Activated naive CD4-positive, alpha-beta T cell treated with anti-CD3 and anti-CD28 coated beads for 36 hours (primary cell): ENCODE data around the gene MRTFA. TPM values are rescaled to one million over a fixed set of nuclear protein-coding genes. Genes with fewer than 3 reads are reported as not detected.

Source experiments
- CTCF ChIA-PET: fragments of 350-600 bp; sonication (Branson Sonifier 250); formaldehyde crosslinking; loops from one replicate; lab custom pipeline; 2021; ENCODE audit warnings: antibody characterized with exemption; lab: Charles Lee
- DNase-seq: peaks from one replicate; pipeline ENCODE4 v3.0.0-alpha.2; 2020
- H3K27ac Mint-ChIP-seq: one replicate; pipeline ENCODE4 v1.8.0; 2021; ENCODE audit warnings: mild to moderate bottlenecking, mixed read lengths
- H3K27me3 Mint-ChIP-seq: one replicate; pipeline ENCODE4 v1.8.0; 2021; ENCODE audit warnings: low read depth, mixed read lengths
- H3K36me3 Mint-ChIP-seq: one replicate; pipeline ENCODE4 v1.8.0; 2021; ENCODE audit warnings: low read depth, mixed read lengths
- H3K4me1 Mint-ChIP-seq: one replicate; pipeline ENCODE4 v1.8.0; 2021; ENCODE audit warnings: low read depth, mixed read lengths
- H3K4me3 Mint-ChIP-seq: one replicate; pipeline ENCODE4 v1.8.0; 2021; ENCODE audit warnings: mild to moderate bottlenecking, moderate library complexity, mixed read lengths
- H3K9me3 Mint-ChIP-seq: one replicate; pipeline ENCODE4 v1.8.0; 2021; ENCODE audit warnings: mixed read lengths
- intact Hi-C: fragments of 100-400 bp; cut with micrococcal nuclease; formaldehyde crosslinking; loops from one replicate; pipeline ENCODE4 v1.15.1; 2023
- total RNA-seq, 2 experiments: library from RNA; stranded (reverse); gene quantifications; one replicate each; pipeline ENCODE4 v1.2.3, GENCODE V29; 2021

MRTFA gene
- total RNA-seq, 2 experiments from 2014 or later, result 47.2 to 48.9 TPM

DNA sequence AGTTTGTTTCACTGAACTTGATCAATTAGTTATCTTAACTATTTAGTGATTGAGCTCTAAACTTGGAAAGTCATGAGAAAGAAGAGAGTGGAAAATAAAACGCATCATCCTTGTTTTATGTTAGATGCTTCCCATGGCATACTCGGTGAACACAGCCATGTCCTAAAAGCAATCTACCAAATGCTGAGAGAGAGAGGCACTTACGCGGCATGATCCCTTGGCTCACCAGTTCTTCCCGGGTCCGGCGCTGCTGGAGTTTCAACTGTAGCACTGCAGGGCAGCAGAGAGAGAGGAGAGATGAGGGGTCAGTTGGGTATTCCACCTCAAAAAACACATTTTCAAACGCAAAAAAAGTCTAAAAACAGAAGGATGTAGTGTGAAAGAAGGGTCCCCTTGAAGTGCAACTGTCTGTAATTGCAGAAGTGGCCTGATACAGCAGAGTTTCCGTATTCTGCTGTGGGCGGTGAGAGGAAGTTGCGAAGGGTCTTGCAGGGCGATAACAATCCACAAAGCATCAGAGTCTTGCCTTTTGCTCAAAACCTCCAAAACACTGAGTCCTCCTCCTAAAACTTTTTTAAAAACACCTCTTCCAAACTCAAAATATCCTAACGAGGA, 173.4 kb downstream of the MRTFA start:
- Mint-ChIP-seq H3K4me3 (peak overlapping the region; percentile 97), H3K36me3 (peaks cover 13% of the 10 kb centered on the region), H3K4me1 (peaks cover 68% of the 10 kb centered on the region), H3K27ac (peak overlapping the region; percentile 97), H3K27me3 (no peaks in the 10 kb centered on the region), H3K9me3 (no peaks in the 10 kb centered on the region)
- DNase-seq, result peak; percentile 66
- CTCF ChIA-PET, result interaction anchor here (1.0 to 2.6 kb wide), 7 partner anchors 17 to 184 kb away, joined by 3 to 13 read pairs (median 4); no protein-coding TSS in a partner anchor
- intact Hi-C loops, result loop anchor here (2.0 kb wide), 3 partner anchors 24 to 70 kb away; no protein-coding TSS in a partner anchor

DNA sequence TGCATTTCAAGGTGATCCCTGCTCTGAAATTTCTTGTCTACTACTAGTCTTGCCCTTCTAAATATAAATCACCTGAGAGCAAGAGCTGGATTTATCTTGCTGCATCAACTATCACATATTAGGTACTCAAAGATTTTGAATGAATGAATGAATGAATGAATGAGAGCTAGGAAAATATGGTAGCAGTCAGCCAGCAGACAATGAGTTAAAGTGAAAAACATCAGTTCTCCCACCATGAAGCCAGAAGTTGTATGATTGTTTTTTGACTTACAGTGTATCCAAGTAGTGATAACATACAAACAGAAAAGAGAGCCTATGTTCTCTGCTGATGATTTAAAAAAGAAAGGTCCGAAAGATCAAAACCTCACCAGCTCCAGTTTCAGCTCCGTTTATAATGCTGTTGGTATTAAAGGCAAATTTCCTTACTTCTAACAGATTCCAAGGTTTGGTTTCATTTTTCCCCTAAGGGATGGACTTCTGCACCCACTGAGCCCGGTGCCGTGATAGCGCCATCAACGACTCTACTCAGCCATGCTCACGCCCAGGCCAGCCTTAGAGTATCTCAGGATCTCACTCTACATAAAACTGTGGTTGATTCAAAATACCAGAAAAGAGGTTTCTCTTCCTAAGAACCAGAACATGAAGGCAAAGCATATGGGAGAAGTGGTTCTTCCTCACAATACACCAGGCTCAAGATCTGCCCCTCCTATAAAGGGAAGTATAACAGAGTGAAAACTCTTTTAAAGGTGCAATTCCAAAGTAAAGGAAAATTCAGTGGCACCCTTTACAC, 174.1 kb downstream of the MRTFA start:
- CTCF ChIA-PET, result interaction anchor here (0.6 to 2.6 kb wide), 9 partner anchors 10 to 184 kb away, joined by 3 to 13 read pairs (median 4); no protein-coding TSS in a partner anchor
- Mint-ChIP-seq H3K4me1 (peaks cover 68% of the 10 kb centered on the region), H3K27ac (peak overlapping the region; percentile 97), H3K36me3 (peaks cover 13% of the 10 kb centered on the region), H3K9me3 (no peaks in the 10 kb centered on the region), H3K4me3 (peak overlapping the region; percentile 97), H3K27me3 (no peaks in the 10 kb centered on the region)
- intact Hi-C loops, result loop anchor here (1.0 to 2.0 kb wide), 4 partner anchors 9 to 70 kb away; no protein-coding TSS in a partner anchor
- peak; percentile 36 for DNase-seq

DNA sequence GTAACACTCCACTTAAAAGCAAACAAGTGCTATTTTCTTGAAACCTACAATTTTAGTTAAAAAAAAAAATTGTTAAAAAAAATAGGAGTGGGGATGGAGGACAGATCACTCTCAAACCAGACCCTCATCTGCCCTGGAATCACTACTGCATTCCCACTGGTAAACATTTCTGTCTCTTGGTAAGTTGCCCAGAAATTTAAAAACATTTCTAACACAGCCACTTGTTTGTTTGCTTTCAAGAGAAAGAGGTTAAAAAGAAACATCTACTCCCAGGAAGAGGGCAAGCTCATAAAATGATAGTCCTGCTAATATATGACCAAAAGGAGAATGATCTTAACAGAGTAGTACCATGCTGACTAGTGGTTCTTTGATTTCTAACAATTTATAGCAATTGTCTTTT, 182.8 kb downstream of the MRTFA start:
- peaks cover 5% of the 10 kb centered on the region for H3K36me3 Mint-ChIP-seq
- intact Hi-C loops, result loop anchor here (1.0 kb wide), 1 partner anchor 9 kb away; no protein-coding TSS in a partner anchor
- no peak overlapping the region for H3K27ac Mint-ChIP-seq
- H3K4me3 Mint-ChIP-seq, result no peak overlapping the region
- DNase-seq, result no peak
- H3K27me3 Mint-ChIP-seq, result no peaks in the 10 kb centered on the region
- H3K4me1 Mint-ChIP-seq, result peaks cover 73% of the 10 kb centered on the region
- CTCF ChIA-PET, result interaction anchor here (1.0 to 2.1 kb wide), 3 partner anchors 11 to 34 kb away, joined by 4 to 9 read pairs (median 5); no protein-coding TSS in a partner anchor
- no peaks in the 10 kb centered on the region for H3K9me3 Mint-ChIP-seq

DNA sequence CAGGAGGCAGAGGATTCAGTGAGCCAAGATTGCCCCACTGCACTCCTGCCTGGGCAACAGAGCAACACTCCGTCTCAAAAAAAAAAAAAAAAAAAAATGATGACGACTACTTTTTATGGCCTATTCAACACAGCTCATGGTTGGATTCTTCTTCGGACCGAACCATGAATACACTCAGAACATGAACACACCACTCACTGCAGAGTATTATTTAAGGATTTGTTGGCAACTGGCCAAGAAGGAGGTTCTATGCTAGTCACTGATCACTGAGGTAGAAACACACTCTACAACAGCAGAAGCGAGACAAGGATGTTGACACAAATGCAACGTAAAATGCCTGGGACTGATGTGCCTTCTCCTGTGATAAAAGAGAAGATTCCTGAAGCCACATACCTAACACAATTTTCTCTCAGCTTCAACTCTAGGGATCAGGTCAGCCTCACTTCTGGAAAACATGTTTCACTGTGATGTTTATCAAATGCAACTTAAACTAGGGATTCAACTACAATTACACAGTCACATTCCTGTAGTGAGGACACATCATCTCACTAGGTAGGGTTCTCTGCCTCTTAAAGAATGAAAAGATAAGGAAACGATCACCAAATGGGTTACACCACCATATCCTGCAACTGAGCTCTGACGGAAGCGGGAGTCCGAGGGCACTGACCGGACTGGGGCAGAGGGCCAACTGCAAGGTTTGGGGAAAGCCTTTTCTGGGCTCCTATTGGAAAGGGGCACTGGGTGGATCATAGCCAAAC, 183.6 kb downstream of the MRTFA start:
- Mint-ChIP-seq H3K9me3 (no peaks in the 10 kb centered on the region), H3K4me3 (no peak overlapping the region), H3K4me1 (peaks cover 71% of the 10 kb centered on the region), H3K27me3 (no peaks in the 10 kb centered on the region), H3K36me3 (peaks cover 5% of the 10 kb centered on the region), H3K27ac (no peak overlapping the region)
- intact Hi-C loops, result loop anchor here (1.0 kb wide), 1 partner anchor 9 kb away; no protein-coding TSS in a partner anchor
- CTCF ChIA-PET, result interaction anchor here (0.7 to 1.5 kb wide), 2 partner anchors 72 to 194 kb away, joined by 3 to 4 read pairs; no protein-coding TSS in a partner anchor
- no peak for DNase-seq

DNA sequence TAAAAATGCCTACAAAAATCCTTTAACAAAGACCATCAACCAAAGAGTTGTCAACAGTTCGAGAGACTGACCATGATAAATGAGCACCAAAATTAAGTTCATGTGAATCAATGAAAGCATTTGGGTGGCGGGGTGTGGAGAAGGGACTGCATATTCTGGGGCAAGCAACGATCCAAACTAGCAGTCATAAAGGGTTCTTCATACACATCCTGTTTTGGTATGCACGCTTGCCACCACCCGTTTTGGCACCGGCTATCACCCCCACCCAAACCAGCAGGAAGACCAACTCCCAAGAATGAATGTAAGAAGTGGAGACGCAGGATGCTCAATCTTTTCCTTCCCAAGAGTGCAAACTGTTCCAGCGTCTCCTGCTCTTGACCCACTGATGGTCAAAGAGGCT, 185.3 kb downstream of the MRTFA start:
- peak overlapping the region; percentile 47 for H3K4me3 Mint-ChIP-seq
- CTCF ChIA-PET, result interaction anchor here (0.5 to 4.4 kb wide), 5 partner anchors 15 to 198 kb away, joined by 3 to 23 read pairs (median 3); no protein-coding TSS in a partner anchor
- H3K9me3 Mint-ChIP-seq, result no peaks in the 10 kb centered on the region
- H3K36me3 Mint-ChIP-seq, result peaks cover 5% of the 10 kb centered on the region
- intact Hi-C loops, result no loop called here
- H3K27me3 Mint-ChIP-seq, result no peaks in the 10 kb centered on the region
- peaks cover 75% of the 10 kb centered on the region for H3K4me1 Mint-ChIP-seq
- peak; percentile 53 for DNase-seq
- H3K27ac Mint-ChIP-seq, result peak overlapping the region; percentile 46

DNA sequence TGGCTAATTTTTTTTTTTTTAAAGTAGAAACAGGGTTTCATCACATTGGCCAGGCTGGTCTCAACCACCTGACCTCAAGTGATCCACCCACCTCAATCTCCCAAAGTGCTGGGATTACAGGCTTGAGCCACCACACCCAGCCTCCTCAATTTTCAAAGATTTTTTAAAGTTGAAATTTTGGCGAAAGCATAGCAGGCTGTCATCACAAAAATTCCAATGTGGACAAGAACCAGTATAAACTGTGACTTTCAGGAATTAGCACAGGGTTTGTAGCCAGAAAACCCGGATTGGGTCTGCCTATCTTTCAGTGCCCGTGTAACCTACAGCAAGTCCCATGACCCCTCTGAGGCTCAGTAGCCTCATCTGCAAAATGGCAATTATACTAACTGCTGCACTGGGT, 185.9 kb downstream of the MRTFA start:
- CTCF ChIA-PET, result interaction anchor here (0.6 to 4.4 kb wide), 3 partner anchors 14 to 195 kb away, joined by 3 to 23 read pairs (median 3); no protein-coding TSS in a partner anchor
- Mint-ChIP-seq H3K27ac (no peak overlapping the region), H3K4me1 (peaks cover 77% of the 10 kb centered on the region), H3K36me3 (peaks cover 4% of the 10 kb centered on the region), H3K27me3 (no peaks in the 10 kb centered on the region), H3K9me3 (no peaks in the 10 kb centered on the region), H3K4me3 (no peak overlapping the region)
- intact Hi-C loops, result no loop called here
- DNase-seq, result no peak

DNA sequence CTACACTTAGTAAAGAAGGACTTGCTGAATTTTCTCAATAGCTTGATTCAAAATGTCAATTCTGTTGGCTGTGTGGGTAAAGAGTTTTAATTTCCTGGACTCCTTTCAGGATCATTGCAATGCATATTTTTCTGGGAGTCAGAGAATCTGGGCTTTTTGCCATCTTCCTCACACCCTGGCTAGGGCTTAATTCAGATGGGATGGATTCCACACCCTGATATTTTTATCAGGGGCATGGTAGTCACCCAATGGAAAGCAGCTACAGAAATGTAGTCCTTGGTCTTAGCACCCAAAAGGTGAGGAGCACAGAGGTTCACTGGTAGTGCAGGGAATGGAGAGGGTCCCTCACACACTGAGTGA, 186.9 kb downstream of the MRTFA start:
- DNase-seq, result no peak
- CTCF ChIA-PET, result interaction anchor here (0.6 to 4.4 kb wide), 2 partner anchors 8 to 13 kb away, joined by 4 to 23 read pairs; no protein-coding TSS in a partner anchor
- Mint-ChIP-seq H3K27me3 (no peaks in the 10 kb centered on the region), H3K27ac (no peak overlapping the region), H3K4me3 (no peak overlapping the region), H3K4me1 (peaks cover 78% of the 10 kb centered on the region), H3K36me3 (peaks cover 3% of the 10 kb centered on the region), H3K9me3 (no peaks in the 10 kb centered on the region)
- intact Hi-C loops, result no loop called here

DNA sequence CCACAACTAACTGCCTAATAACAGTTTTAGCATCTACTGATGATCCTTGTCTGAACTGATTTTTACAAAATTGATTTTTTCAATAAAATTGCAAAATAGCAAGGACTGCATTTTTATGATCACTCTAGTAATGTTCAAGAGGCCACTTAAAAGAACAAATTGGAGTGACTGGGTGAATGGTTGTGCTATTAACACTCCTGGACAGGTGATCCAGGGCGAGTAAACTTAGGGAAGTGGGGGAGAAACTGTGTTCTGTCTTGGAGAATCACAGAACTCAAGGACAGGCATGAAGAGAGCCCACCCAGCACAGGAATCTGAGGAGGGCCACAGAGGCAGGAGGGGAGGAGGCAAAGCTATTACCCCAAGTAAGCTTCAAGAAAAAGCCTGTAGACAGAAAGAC, 190.3 kb downstream of the MRTFA start:
- no peaks in the 10 kb centered on the region for H3K27me3 Mint-ChIP-seq
- H3K27ac Mint-ChIP-seq, result no peak overlapping the region
- peaks cover 3% of the 10 kb centered on the region for H3K9me3 Mint-ChIP-seq
- H3K4me3 Mint-ChIP-seq, result no peak overlapping the region
- DNase-seq, result no peak
- intact Hi-C loops, result no loop called here
- H3K4me1 Mint-ChIP-seq, result peaks cover 71% of the 10 kb centered on the region
- CTCF ChIA-PET, result interaction anchor here (0.6 to 2.4 kb wide), 5 partner anchors 10 to 225 kb away, joined by 3 to 9 read pairs (median 3); no protein-coding TSS in a partner anchor
- peaks cover 6% of the 10 kb centered on the region for H3K36me3 Mint-ChIP-seq

DNA sequence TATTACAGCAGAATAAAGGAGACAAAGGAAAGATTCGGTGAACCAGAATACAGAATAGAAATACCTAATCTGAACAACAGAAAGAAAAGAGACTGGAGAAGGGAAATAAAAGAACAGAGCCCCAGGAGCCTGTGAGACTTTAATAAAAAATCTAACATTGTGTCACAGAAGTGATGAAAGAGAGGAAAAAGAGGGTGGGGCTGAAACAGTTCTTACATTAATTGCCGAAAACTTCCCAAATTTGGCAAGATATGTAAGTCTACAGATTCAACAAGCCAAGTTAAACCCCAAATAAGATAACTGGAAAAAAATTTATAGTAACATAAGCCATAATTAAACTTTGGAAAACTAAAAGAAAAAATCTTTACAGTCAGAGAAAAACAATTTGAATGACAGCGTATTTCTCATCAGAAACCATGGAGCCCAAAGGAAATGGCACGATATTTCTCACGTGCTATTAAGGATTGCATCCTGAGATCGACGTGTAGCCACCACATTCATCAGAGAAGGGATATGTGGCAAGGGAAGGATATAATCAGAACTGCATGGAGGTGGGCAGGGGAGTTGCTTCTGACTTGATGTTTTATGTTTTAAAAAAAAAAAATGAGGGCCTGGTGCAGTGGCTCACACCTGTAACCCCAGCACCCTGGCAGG, 192.2 kb downstream of the MRTFA start:
- no peaks in the 10 kb centered on the region for H3K27me3 Mint-ChIP-seq
- CTCF ChIA-PET, result interaction anchor here (0.6 to 9.6 kb wide), 6 partner anchors 10 to 201 kb away, joined by 3 to 102 read pairs (median 4); no protein-coding TSS in a partner anchor
- intact Hi-C loops, result no loop called here
- no peak overlapping the region for H3K4me3 Mint-ChIP-seq
- no peak overlapping the region for H3K27ac Mint-ChIP-seq
- peaks cover 9% of the 10 kb centered on the region for H3K36me3 Mint-ChIP-seq
- no peak for DNase-seq
- H3K9me3 Mint-ChIP-seq, result peaks cover 3% of the 10 kb centered on the region
- peaks cover 69% of the 10 kb centered on the region for H3K4me1 Mint-ChIP-seq

DNA sequence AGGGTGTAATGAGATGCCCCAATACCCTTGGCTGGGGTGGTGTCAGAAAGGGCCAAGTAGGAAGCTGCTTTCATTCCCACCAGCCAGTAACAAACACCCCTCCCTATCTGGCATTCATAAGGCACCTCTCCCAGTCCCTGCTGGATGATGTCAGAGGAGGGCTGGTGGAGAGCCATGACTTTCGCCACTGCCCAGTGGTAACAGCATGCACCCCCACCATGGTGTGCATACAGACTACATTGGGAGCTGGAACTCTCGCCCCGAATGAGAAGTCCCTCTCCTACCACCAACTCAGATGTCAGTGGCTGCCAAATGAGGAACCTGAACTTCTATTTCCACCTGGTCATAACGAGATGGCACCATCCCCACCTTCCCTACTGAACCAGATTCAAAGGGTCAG, 192.8 kb downstream of the MRTFA start:
- no peaks in the 10 kb centered on the region for H3K27me3 Mint-ChIP-seq
- H3K27ac Mint-ChIP-seq, result no peak overlapping the region
- CTCF ChIA-PET, result interaction anchor here (0.9 to 9.6 kb wide), 5 partner anchors 11 to 202 kb away, joined by 3 to 102 read pairs (median 4); no protein-coding TSS in a partner anchor
- no peak overlapping the region for H3K4me3 Mint-ChIP-seq
- peaks cover 3% of the 10 kb centered on the region for H3K9me3 Mint-ChIP-seq
- no peak for DNase-seq
- intact Hi-C loops, result no loop called here
- peaks cover 9% of the 10 kb centered on the region for H3K36me3 Mint-ChIP-seq
- H3K4me1 Mint-ChIP-seq, result peaks cover 67% of the 10 kb centered on the region

DNA sequence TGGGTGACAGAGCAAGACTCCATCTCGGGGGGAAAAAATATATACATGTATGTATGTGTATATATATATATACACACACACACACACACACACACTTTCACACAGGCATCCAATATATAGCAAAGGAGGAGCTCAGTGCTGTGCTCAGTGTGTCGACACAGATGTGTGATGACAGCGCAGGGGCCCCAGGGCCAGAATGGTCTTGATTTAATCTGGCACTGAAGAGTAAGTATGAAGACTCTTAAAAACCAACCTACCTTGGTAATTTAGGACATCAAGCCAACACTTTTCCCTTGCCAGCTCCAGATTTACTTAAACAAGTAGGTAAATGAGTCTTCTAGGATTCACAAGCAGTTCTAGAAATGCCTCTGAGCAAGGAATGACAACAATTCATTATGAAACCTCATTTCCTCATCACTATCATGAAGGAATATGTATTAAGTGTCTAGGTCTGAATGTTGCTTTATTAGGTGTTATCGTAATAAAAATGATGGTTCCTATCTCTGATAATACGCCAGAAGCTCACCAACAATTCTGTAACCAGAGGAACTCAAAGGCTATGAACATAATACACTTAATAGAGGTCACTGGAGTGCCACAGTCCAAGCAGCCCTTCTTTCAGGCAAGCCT, 194.6 kb downstream of the MRTFA start:
- H3K4me1 Mint-ChIP-seq, result peaks cover 68% of the 10 kb centered on the region
- CTCF ChIA-PET, result interaction anchor here (0.6 to 9.6 kb wide), 4 partner anchors 8 to 242 kb away, joined by 3 to 102 read pairs (median 4); no protein-coding TSS in a partner anchor
- H3K4me3 Mint-ChIP-seq, result no peak overlapping the region
- H3K36me3 Mint-ChIP-seq, result peaks cover 9% of the 10 kb centered on the region
- H3K27ac Mint-ChIP-seq, result no peak overlapping the region
- H3K9me3 Mint-ChIP-seq, result peaks cover 3% of the 10 kb centered on the region
- intact Hi-C loops, result no loop called here
- no peak for DNase-seq
- H3K27me3 Mint-ChIP-seq, result no peaks in the 10 kb centered on the region
